H4 (cell line): ENCODE measurements around the gene CACNA2D3. TPM values are rescaled to one million over a fixed set of nuclear protein-coding genes. Genes with fewer than 3 reads are reported as not detected.

Experiments
- DNase-seq: peaks from one replicate; pipeline ENCODE4 v3.0.0-alpha.2; 2015; ENCODE audit warnings: low spot score
- total RNA-seq: library from RNA; depleted of rRNA; stranded (reverse); fragments of >200 nt; shearing (Covaris generic); gene quantifications from 2 replicates; pipeline ENCODE4 v1.2.3, GENCODE V29; 2014

Gene CACNA2D3
- total RNA-seq, 1 experiment from 2014 or later: 4.3 TPM

DNA sequence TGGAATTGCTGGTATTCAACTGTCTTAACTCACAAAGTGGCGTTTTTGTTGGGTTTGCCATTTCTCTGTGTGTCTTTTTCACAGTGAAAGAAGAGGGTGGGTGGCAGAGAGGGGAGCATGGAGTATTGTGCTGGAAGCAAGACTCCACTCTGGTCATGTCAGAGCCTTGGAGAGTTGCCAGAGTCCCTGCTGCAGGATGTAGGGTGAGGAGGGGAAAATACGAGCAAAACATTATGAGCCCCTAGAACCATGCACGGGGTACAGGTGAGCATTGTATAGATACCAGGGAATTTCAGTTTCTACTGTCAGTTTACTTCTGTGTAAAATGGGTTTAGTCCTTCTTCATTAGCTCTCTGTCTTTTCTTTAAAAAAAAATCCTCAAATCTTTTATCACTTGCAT, 249.9 kb downstream of the CACNA2D3 start:
- DNase-seq: no peak

DNA sequence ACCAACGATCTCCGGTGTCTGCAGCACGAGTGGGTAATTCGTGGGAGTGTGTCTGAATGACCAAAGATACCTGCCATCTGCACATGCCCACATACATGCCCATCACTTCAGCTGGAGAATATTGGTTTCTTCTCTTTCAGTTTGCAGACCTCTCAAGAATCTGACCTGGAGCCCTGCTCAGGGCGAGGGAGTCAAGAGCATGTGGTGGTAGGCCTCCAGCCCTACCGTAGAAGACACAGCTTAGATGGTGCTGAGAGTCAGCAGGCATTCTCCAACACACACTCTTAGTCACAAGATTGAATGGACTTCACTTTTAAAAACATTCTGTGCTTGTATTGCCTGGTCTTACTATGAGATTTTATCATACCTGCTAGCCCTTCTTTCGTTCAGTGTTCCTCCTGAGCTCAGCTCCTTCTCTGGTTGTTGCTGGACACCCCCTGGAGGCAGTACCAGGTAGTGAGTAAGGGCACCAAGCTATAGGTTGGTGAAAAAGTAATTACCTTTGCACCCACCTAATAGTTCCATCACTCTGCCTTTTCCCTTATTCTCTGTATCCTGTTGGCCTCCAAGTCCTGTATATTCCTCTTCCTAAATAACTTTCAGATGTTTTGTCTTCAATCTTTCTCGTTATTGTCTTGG, 252.0 kb downstream of the CACNA2D3 start:
- DNase-seq: no peak

DNA sequence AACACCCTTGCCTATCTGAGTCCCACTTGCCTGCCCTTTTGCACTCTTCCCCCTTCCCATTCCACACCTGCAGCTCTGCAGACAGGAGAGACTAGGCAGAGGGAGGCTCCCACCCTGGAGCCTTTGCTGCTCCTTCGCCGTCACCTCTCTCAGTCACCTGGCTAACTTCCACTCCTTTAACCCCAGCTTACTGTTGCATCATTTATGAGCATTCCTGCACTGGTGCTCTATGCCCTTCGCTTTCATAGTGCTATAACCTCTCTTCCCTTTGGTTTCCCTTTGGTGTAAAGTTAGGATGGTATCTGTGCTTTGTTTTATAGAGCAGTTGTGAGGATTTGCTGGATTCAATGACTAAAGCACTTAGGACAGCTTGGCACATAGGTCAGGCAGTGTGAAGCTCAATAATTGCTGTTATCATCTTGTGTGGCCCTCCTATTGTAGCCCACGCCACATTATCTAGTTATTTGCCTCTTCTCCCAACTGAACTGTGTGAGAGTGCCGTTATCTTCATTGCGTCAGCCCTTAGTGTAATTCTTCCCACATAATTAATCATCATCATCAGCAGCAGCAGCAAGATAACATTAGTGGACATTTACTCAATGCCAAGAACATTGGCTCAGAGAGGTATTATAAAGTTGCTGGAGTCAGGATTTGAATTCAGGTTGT, 253.9 kb downstream of the CACNA2D3 start:
- DNase-seq: no peak

DNA sequence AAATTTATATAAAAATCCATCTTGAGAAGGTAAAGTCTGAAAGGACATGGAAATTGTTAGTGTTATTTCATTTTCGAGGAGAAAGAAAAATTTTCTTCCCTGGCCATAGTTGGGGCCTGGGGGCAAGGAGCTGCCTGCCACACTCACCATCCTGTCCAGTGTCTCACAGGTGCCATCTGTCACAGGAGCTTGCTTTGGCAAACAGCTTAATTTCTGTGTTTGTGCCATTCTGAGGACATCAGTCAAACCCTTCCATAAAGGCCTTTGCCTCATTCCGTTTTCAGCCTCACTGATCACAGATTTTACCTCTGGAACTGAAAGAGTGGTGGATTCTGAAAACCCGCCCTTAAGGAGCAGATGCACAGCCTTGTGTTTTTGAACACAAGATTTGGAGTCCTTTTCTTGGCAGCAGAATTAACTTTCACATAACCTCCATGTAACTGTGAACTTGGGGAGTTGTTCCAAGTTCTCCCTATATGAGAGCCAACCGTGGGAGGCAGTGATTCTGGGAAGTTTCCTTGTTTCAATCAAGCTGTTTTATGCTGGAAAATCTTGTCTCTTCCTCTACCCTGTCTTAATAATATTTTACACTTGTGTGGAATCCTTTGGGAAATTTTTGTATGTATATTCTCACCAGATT, 254.7 kb downstream of the CACNA2D3 start:
- no peak for DNase-seq

- no peak for DNase-seq
These were observed 255.8 kb downstream of the CACNA2D3 start for GRCh38 chr3:54378184-54378583.

- no peak for DNase-seq
These were observed 261.9 kb downstream of the CACNA2D3 start for GRCh38 chr3:54384279-54384678.

GRCh38 chr3:54390582-54390981, 268.2 kb downstream of the CACNA2D3 start:
- DNase-seq: no peak

- no peak for DNase-seq
These were observed 270.8 kb downstream of the CACNA2D3 start for GRCh38 chr3:54393150-54393549.

GRCh38 chr3:54408328-54408727, 286.0 kb downstream of the CACNA2D3 start:
- no peak for DNase-seq

DNA sequence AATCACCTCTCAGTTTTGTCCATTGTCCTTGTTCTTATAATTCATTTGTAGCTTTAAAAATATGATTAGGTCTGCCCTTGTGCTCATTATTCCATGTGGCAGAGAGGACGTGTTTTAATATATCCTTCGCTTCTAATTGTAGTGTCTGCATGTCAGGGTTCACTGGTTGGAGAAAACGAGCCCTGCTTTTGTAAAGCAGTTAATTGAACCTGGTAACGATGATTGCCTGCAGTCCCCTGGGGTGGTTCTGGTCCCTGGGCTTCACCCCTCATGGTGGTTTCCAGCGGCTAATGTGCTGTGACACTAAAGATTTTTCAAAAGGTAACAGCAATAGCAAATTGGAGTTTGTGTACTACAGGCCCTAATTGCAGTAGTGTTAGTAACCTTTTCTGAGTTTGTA, 299.6 kb downstream of the CACNA2D3 start:
- no peak for DNase-seq

DNA sequence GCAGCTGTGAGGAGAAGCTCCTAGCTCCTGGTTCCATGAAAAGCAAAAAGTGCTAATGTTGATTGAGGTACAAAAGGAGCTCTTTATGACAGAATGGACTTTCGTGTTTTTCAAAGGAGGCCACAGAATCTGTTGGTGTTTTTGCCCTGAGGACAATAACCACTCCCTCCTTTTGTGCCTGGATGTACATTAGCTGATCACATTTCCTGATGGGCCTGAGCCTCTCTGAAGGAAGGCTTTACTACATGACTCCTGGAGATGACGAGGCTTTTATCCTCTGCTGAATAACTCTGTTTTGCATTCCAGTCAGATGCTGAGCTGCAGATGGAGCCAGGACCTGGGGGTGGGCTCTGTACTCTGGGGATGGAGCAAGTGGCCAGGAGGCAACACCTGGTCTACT, 301.9 kb downstream of the CACNA2D3 start:
- DNase-seq: no peak

GRCh38 chr3:54426381-54426780, 304.0 kb downstream of the CACNA2D3 start:
- no peak for DNase-seq

DNA sequence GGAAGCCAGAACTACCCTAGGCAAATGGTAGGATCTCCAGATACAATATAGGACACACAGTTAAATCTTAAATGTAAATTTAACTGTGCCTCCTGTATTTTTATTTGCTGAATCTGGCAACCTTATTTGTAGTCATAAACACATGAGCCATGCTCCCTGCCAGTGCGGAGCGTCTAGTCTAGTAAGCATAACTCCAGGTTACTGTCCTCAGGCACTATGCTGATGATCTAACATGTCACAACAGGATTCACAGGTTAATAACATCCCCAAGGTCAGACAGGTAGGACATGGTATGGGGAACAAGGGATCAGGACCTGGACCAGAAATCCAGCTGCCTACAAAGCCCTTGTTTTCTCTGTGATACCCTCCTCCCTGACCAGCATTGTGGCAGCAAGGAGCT, 305.1 kb downstream of the CACNA2D3 start:
- DNase-seq: no peak

GRCh38 chr3:54427941-54428871, 305.9 kb downstream of the CACNA2D3 start:
- DNase-seq: peak; percentile 77

DNA sequence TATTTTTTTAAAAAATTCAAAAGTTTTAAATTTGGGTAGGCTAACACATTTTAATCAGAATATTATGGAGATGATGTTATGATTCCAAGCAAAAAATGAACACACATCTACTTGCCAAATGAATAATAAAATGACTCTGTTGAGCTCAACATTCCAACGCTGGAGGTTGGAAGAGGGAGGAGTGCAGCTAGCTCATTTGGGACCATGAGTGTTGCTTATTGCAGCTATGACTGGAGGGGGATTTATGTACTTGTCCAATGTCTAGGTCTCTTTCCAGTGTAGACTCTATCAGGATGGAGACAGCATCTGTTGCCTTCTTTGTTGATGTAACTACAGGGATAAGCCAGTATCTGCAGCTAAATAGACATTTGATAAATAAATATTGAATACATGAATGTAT, 310.6 kb downstream of the CACNA2D3 start:
- DNase-seq: no peak

DNA sequence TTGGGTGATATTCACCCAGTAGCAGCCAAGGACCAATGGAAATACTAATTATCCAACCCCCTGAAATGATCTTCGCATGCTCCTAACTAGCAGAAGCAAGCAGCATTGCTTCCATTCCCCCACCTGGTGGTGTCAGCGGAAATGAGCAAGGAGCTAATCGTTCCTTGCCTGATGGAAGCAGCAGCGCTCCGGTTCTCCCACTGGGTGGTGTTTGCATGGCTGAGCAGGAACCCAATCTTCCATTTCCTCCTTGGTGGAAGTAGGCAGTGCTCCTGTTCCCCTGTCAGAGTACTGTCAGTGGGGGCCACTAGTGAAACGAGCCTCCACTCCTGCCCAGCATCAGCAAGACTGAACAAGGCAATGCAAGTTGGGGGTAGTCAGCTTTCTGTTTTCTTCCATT, 311.5 kb downstream of the CACNA2D3 start:
- DNase-seq: peak; percentile 67

DNA sequence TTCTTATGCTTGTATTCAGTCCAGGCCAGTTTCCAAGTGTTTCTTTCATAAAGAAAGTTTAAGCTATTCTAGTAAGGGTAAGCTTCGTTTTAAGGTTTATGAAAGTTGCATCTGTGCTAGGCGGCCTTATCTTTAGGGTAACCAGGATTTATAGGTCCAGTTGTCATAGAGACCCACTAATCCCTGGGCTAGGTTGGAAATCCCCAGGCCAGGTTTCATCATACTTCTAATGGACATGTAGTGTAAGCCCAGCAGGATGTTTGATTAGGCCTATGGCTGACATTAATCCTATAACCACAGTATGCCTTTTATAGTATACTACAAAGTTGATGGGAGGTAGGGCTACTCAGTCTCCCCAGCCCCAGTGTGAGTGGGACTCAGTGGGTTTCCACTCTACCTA, 312.4 kb downstream of the CACNA2D3 start:
- no peak for DNase-seq

DNA sequence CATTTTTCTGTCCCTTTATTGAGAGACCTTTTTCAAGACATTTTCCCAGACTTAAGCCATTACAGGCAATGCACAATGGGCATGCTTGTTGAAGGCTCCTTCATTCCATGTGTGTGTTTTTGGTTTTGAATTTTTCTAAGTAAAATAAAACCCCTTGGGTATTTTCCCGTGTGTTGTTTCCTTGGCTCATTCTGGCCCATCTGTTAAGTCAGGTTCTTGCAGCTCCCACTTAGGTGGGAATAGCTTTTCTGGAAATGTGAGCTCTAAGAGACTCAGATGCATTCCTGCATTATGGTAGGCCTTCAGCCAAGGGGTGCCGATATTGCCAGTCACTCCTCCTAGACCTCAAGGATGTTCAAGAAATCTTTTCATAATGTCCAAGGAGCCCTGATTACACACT, 314.9 kb downstream of the CACNA2D3 start:
- no peak for DNase-seq

DNA sequence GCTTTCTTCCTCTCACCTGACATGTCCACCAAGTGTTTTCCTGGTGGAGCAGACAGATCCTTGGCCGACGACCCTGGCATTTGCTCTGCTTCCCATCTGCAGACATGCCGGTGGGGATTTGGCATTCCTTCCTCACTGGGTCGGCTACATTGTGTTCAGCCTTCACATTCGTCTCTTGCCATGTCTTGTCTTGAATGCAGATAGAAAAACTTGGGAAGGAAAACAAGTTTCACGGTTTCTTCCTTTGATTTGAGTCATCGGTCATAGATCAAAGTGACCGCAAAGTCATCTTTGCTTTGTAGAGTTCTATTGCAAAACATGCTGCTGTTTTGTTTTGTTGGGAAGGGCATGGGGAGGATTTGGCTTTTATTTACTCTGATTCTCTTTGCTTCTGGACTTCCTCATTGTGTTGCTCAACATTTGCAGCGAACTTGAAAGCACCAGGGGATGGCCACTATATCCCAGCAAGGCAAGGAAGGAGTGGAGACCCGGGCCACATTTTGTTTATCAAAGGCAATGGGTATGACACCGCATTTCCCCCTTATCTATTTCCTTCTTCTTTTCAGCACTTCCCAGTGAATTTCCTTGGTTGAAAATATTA, 321.3 kb downstream of the CACNA2D3 start:
- no peak for DNase-seq

DNA sequence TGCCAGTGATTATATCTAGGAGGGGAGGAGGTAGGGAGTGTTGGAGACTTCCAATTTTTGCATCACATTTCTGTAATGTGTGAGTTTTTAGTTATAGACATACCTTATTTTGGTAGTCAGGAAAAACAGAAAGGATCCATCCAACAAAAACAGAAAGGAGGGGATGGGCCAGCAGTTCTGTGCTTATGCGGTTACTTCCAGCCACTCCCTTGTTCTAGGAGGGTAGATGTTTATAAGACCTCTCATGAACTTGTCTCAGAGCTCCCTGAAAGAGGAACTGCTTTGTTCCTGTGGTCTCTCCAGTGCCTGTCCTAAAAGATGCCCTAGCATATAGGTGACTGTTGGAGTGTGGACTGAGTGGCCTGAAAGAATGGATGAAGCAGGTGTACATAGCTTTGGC, 323.3 kb downstream of the CACNA2D3 start:
- DNase-seq: no peak

GRCh38 chr3:54447427-54447826, 325.1 kb downstream of the CACNA2D3 start:
- peak; percentile 14 for DNase-seq

- no peak for DNase-seq
These were observed 332.5 kb downstream of the CACNA2D3 start for GRCh38 chr3:54454806-54455205.
